Epithelial cell of esophagus (primary cell): ENCODE results near the gene TBC1D5.
"Not testable (repeated sequence)": the region's sequence is repeated elsewhere in the genome, so short reads cannot be mapped to it uniquely, and the experiment has no call there.

Experiments used
- DNase-seq: peaks from one replicate; pipeline ENCODE4 v3.0.0; 2010; ENCODE audit warnings: low read depth
- H3K4me3 ChIP-seq: 2 replicates; pipeline ENCODE4 v1.5.1; 2011; ENCODE audit warnings: mild to moderate bottlenecking, low read length, control low read depth
- CTCF ChIP-seq: IDR thresholded peaks from 2 replicates; pipeline ENCODE4 v1.5.1; 2011; ENCODE audit warnings: low read depth, mild to moderate bottlenecking, low read length, control low read depth, inconsistent platforms; ENCODE audit not compliant: insufficient read depth; ENCODE audit errors: missing control alignments

Gene TBC1D5

GRCh38 chr3:17742102-17742879 lies at the start of gene TBC1D5:
Gene TBC1D5, minus strand, starts transcription at chr3:17742631. Its CDS starts 234,061 bp downstream, at chr3:17508570.
- H3K4me3 ChIP-seq = peak within 1 kb of the TSS; percentile 67
- peak; percentile 98 for DNase-seq
- no peak for TF ChIP-seq CTCF

- H3K4me3 ChIP-seq = no peak overlapping the region
- DNase-seq = no peak
- TF ChIP-seq CTCF = no peak
These were observed 41.0 kb upstream of the TBC1D5 start for GRCh38 chr3:17783426-17783825.

GRCh38 chr3:17782751-17783150 lies 40.3 kb upstream of the TBC1D5 start:
- no peak overlapping the region for H3K4me3 ChIP-seq
- DNase-seq = no peak
- no peak for TF ChIP-seq CTCF

GRCh38 chr3:17780369-17780768 lies 37.9 kb upstream of the TBC1D5 start:
- not testable (repeated sequence) for H3K4me3 ChIP-seq, DNase-seq

GRCh38 chr3:17779304-17780250 lies 37.1 kb upstream of the TBC1D5 start:
- not testable (repeated sequence) for DNase-seq, H3K4me3 ChIP-seq

GRCh38 chr3:17777326-17777725 lies 34.9 kb upstream of the TBC1D5 start:
- not testable (repeated sequence) for DNase-seq, H3K4me3 ChIP-seq

GRCh38 chr3:17775073-17775472 lies 32.6 kb upstream of the TBC1D5 start:
- no peak for DNase-seq
- no peak for TF ChIP-seq CTCF
- no peak overlapping the region for H3K4me3 ChIP-seq

GRCh38 chr3:17774180-17774910 lies 31.9 kb upstream of the TBC1D5 start:
- DNase-seq, H3K4me3 ChIP-seq: not testable (repeated sequence)
